Nephron progenitor cell (in vitro differentiated cells): ENCODE data around the gene TRPV6.

Experiments used
- DNase-seq: peaks from one replicate; pipeline ENCODE4 v3.0.0; 2021
- H3K27ac Mint-ChIP-seq: 2 replicates; pipeline ENCODE4 v1.8.0; 2021; ENCODE audit warnings: mild to moderate bottlenecking, moderate library complexity, mixed read lengths
- H3K27me3 Mint-ChIP-seq: 2 replicates; pipeline ENCODE4 v1.8.0; 2021; ENCODE audit warnings: mild to moderate bottlenecking, low read depth, mixed read lengths; ENCODE audit not compliant: poor library complexity
- H3K36me3 Mint-ChIP-seq: 2 replicates; pipeline ENCODE4 v1.8.0; 2021; ENCODE audit warnings: low read depth, mixed read lengths
- H3K4me1 Mint-ChIP-seq: 2 replicates; pipeline ENCODE4 v1.8.0; 2021; ENCODE audit warnings: mixed read lengths
- H3K4me3 Mint-ChIP-seq: 2 replicates; pipeline ENCODE4 v1.8.0; 2021; ENCODE audit warnings: mild to moderate bottlenecking, moderate library complexity, mixed read lengths
- H3K9me3 Mint-ChIP-seq: 2 replicates; pipeline ENCODE4 v1.8.0; 2021; ENCODE audit warnings: mild to moderate bottlenecking, moderate library complexity, mixed read lengths
- TF ChIP-seq, protein P1 (sequence below): fragments of 200-600 bp; sonication (generic); IDR thresholded peaks from 2 replicates; pipeline ENCODE4 v1.5.0; 2021; ENCODE audit warnings: antibody characterized with exemption

Gene TRPV6

DNA sequence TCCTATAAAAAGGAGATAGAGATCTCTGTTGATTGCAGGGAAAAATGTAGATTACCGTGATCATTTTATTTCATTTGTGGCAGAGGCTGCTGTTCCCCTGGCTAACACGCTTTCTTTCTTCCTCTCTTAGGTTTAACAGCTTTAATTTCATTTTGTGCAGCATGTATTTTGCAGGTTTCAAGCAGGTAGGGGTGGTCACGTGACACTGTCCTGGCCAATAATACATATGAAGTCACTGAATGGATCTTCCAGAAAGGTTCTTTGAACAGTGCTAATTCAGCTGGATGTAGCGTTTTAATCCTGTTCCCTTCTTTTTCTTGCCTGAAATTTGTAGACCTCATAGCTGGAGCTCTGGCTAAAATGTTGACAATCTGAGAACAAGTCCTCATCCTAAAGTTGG, 34.3 kb downstream of the TRPV6 start:
- DNase-seq, result no peak
- Mint-ChIP-seq H3K36me3 (no peaks in the 10 kb centered on the region), H3K9me3 (no peaks in the 10 kb centered on the region), H3K4me1 (peaks cover 14% of the 10 kb centered on the region), H3K27me3 (peaks cover 28% of the 10 kb centered on the region), H3K27ac (no peak overlapping the region), H3K4me3 (no peak overlapping the region)
- TF ChIP-seq, protein P1, sequence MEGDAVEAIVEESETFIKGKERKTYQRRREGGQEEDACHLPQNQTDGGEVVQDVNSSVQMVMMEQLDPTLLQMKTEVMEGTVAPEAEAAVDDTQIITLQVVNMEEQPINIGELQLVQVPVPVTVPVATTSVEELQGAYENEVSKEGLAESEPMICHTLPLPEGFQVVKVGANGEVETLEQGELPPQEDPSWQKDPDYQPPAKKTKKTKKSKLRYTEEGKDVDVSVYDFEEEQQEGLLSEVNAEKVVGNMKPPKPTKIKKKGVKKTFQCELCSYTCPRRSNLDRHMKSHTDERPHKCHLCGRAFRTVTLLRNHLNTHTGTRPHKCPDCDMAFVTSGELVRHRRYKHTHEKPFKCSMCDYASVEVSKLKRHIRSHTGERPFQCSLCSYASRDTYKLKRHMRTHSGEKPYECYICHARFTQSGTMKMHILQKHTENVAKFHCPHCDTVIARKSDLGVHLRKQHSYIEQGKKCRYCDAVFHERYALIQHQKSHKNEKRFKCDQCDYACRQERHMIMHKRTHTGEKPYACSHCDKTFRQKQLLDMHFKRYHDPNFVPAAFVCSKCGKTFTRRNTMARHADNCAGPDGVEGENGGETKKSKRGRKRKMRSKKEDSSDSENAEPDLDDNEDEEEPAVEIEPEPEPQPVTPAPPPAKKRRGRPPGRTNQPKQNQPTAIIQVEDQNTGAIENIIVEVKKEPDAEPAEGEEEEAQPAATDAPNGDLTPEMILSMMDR, result no peak

DNA sequence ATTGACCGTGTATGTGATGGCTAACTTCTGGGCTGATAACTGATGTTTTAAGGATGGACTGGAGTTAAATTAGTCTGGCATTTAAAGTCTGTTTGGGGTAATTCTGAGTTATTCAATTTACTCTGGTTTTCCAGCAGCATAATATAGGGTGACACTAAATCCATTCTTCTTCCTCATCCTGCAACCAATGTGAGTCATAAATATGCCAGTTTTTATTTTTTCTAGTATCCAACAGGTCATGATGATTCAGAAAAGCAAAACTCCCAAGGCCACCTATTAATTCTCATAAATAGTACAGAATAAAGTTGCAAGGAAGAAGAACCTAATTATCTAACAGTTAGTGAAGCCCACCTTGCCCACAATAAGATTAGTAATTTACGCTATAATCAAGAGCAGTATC, 38.2 kb downstream of the TRPV6 start:
- no peaks in the 10 kb centered on the region for H3K9me3 Mint-ChIP-seq
- H3K36me3 Mint-ChIP-seq, result no peaks in the 10 kb centered on the region
- TF ChIP-seq, protein P1, result no peak
- no peak for DNase-seq
- peaks cover 11% of the 10 kb centered on the region for H3K4me1 Mint-ChIP-seq
- no peak overlapping the region for H3K4me3 Mint-ChIP-seq
- no peak overlapping the region for H3K27ac Mint-ChIP-seq
- peaks cover 15% of the 10 kb centered on the region for H3K27me3 Mint-ChIP-seq

DNA sequence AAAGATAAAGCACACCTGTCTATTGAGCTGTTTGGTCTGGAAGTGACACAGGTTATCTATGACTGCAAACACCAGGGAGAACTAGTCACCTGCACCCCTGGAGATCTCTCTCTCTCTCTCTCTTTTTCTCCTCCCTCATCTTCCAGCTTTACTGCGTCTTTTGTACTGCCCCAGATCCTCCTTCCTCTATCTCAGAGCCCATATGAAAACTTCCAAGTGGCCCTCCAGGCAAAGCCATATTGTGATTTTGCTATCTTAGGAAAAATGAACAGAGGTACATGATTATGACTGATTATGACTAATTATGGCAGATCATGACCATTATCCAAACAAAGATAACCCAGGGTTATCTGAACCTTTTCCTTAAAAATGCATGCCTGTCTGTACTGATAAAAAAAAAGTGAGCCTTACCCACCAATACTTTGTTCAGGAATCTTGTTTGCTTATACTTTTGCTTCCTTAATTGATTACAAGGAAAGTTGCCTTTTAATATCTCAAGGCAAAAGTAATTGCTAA, 43.2 kb downstream of the TRPV6 start:
- Mint-ChIP-seq H3K4me1 (peaks cover 10% of the 10 kb centered on the region), H3K27me3 (peaks cover 6% of the 10 kb centered on the region), H3K27ac (no peak overlapping the region), H3K36me3 (no peaks in the 10 kb centered on the region), H3K9me3 (no peaks in the 10 kb centered on the region), H3K4me3 (no peak overlapping the region)
- TF ChIP-seq, protein P1, result no peak
- no peak for DNase-seq

DNA sequence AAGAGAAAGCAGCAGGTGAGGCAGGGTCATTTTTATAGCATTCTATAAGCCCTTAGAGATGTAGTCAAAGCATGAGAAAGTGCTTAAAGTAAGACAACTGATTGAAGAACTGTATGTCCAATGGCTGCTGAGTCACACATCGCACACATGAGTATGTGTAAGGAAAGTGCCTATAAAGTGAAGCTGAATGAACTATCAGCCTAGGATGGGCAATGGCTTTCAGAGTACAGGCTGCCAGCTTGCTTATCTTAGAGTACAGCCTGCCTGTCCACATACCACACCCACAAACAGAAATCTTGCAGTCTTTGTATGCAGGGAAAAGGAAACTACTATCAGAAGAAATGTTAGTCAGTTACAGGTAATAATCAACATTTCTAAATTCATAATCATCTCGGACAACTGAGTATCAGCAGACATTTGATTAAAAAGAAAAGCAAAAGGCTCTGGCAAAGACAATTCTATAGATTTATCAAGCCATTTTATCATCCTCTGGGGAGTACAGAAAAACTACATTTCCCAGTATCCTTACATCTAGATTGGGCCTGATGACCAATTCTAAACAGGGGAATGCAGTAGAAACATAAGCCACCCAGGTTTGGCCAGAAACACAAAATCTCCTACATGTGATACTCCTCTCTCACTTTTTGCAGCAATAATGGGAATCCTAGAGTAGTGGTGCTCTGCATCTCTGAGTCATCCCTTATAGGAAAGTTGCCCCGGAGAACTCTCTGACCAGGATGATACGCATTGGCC, 46.9 kb downstream of the TRPV6 start:
- H3K36me3 Mint-ChIP-seq, result no peaks in the 10 kb centered on the region
- no peak for DNase-seq
- H3K4me3 Mint-ChIP-seq, result no peak overlapping the region
- H3K9me3 Mint-ChIP-seq, result no peaks in the 10 kb centered on the region
- no peak overlapping the region for H3K27ac Mint-ChIP-seq
- H3K27me3 Mint-ChIP-seq, result peaks cover 6% of the 10 kb centered on the region
- TF ChIP-seq, protein P1, result no peak
- no peaks in the 10 kb centered on the region for H3K4me1 Mint-ChIP-seq

DNA sequence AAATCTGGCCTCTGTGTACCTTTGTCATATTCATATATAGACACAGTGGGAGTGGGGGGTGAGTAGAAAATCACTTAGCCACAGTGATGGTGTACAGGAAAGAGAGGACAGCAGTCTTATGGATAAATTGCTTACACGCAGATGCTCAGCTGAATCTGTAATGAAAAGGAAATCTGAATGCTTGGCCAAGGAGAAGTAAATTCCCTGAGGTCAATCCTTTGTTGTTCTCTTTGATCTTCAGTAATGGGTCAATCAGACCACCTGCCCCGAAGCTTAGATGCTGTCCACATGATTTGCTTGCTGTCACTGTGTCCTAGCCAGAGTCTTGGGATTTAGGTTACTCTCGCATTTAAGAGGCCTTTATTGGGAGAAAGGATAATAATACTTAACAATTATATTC, 49.1 kb downstream of the TRPV6 start:
- TF ChIP-seq, protein P1, result no peak
- Mint-ChIP-seq H3K4me1 (no peaks in the 10 kb centered on the region), H3K4me3 (no peak overlapping the region), H3K36me3 (no peaks in the 10 kb centered on the region), H3K9me3 (no peaks in the 10 kb centered on the region), H3K27me3 (peaks cover 6% of the 10 kb centered on the region), H3K27ac (no peak overlapping the region)
- no peak for DNase-seq

- H3K4me1 Mint-ChIP-seq, result no peaks in the 10 kb centered on the region
- H3K36me3 Mint-ChIP-seq, result no peaks in the 10 kb centered on the region
- H3K27ac Mint-ChIP-seq, result no peak overlapping the region
- TF ChIP-seq, protein P1, result no peak
- H3K9me3 Mint-ChIP-seq, result no peaks in the 10 kb centered on the region
- peaks cover 2% of the 10 kb centered on the region for H3K27me3 Mint-ChIP-seq
- DNase-seq, result no peak
- H3K4me3 Mint-ChIP-seq, result no peak overlapping the region
These were observed 50.1 kb downstream of the TRPV6 start for GRCh38 chr7:142835487-142835886.
